Measurements from ENCODE around the gene LRRC26.

GRCh38 chr9:137188490-137189296, 18.8 kb upstream of the LRRC26 start, which contains the start of the genes ANAPC2 and SSNA1:
- TF ChIP-seq GABPA (IDR thresholded peaks at IDR 0.05; ENCODE audit: low read depth) (no peak; the same call in 1 of the 2 replicates), CTCF (IDR thresholded peaks at IDR 0.05; ENCODE audit: insufficient read depth, low read length) (no peak), POLR2AphosphoS5 (IDR thresholded peaks at IDR 0.05; ENCODE audit: low read depth) (peak; percentile 91), REST (IDR thresholded peaks at IDR 0.05; ENCODE audit: insufficient replicate concordance, low read depth) (no peak)

Measured in HL-60 (cell line).